ENCODE data around the gene SEMA3C. TPM values are rescaled to one million over a fixed set of nuclear protein-coding genes. Genes with fewer than 3 reads are reported as not detected.

Gene SEMA3C
- 232 TPM for total RNA-seq (2021; ENCODE audit: unreplicated experiment)
- 166 TPM for polyA plus RNA-seq (2012; ENCODE audit: insufficient read length)
- Bru-seq, nascent RNA = percentile 99 among the genes with signal in this experiment
- percentile 93 among the genes with signal in this experiment for BruChase-seq, experiment 1, labeled RNA remaining after a 2-hour chase
- percentile 94 among the genes with signal in this experiment for BruChase-seq, experiment 2, labeled RNA remaining after a 6-hour chase
- long read RNA-seq, full-length matches to known transcripts = 424 of 554 reads
- long read RNA-seq, partial matches to known transcripts = 44 of 554 reads
- long read RNA-seq, other reads (novel, unspliced or antisense) = 86 of 554 reads

- Histone ChIP-seq H3K4me3 (ENCODE audit: low read depth in 2 of 2, low read length in 2 of 2) (peak within 1 kb of the TSS; percentile 95 to 99), H3K9me3 (ENCODE audit: control insufficient read depth, insufficient read depth, low read depth, low read length) (no peaks in the 10 kb centered on the region), H3K36me3 (ENCODE audit: control insufficient read depth, insufficient read depth, low read length) (peaks cover 23% of the 10 kb centered on the region), H3K27me3 (ENCODE audit: control insufficient read depth, insufficient read depth, low read length) (no peaks in the 10 kb centered on the region), H3K27ac (ENCODE audit: low read length) (peak within 1 kb of the TSS; percentile 100), H3K4me1 (ENCODE audit: control insufficient read depth, insufficient read depth, low read length) (peaks cover 59% of the 10 kb centered on the region)
- peak; percentile 87 for ATAC-seq
- in situ Hi-C loops (cut with HindIII; ENCODE audit: low pct_unique_long_range_greater_than_20kb, low sequenced_read_pairs) = no loop called here
- ChIA-PET POLR2A (interaction anchor here (0.6 to 1.9 kb wide), 7 partner anchors 9 to 551 kb away, joined by 3 to 6 read pairs (median 4); no protein-coding TSS in a partner anchor), CTCF (interaction anchor here (0.6 to 2.9 kb wide), 4 partner anchors 179 to 551 kb away, joined by 3 to 15 read pairs (median 12); no protein-coding TSS in a partner anchor)
- intact Hi-C loops (cut with micrococcal nuclease; ENCODE audit: unreplicated experiment) = loop anchor here (2.0 to 5.0 kb wide), 3 partner anchors 220 to 553 kb away; no protein-coding TSS in a partner anchor
- peak; percentile 90 for DNase-seq (ENCODE audit: low read depth, low spot score)
- TF ChIP-seq CTCF (IDR thresholded peaks at IDR 0.05) (peak; percentile 22; the same call in 1 of the 2 replicates), POLR2AphosphoS5 (IDR thresholded peaks at IDR 0.05; ENCODE audit: low read depth, low read length) (peak; percentile 98), TCF7L2 (IDR thresholded peaks at IDR 0.05; ENCODE audit: low read depth, low read length) (peak; percentile 86), REST (IDR thresholded peaks at IDR 0.05; ENCODE audit: insufficient read depth in 1 of 2, low read depth in 2 of 2, low read length in 1 of 2) (0 out of 4 replicates have a peak, but pooled peaks have one; percentile 20 to 29), SIN3A (IDR thresholded peaks at IDR 0.05; ENCODE audit: borderline replicate concordance, insufficient read depth, low read depth, low read length) (peak; percentile 68; the same call in 1 of the 2 replicates)
- TSS peak; percentile 98 for BruUV-seq (replicated peaks)
Measured at GRCh38 chr7:80918909-80919721, at the start of gene SEMA3C. Gene SEMA3C (minus strand): TSS chr7:80919051. CDS start chr7:80916781, 2,270 bp downstream.

- ChIA-PET CTCF (no interaction called here), POLR2A (no interaction called here)
- in situ Hi-C loops (cut with HindIII; ENCODE audit: low pct_unique_long_range_greater_than_20kb, low sequenced_read_pairs) = no loop called here
- no TSS peak for BruUV-seq (replicated peaks)
- H3K4me3 ChIP-seq (ENCODE audit: low read depth in 2 of 2, low read length in 2 of 2) = no peak overlapping the region
- H3K27me3 ChIP-seq (ENCODE audit: control insufficient read depth, insufficient read depth, low read length) = no peaks in the 10 kb centered on the region
- intact Hi-C loops (cut with micrococcal nuclease; ENCODE audit: unreplicated experiment) = no loop called here
- H3K9me3 ChIP-seq (ENCODE audit: control insufficient read depth, insufficient read depth, low read depth, low read length) = no peaks in the 10 kb centered on the region
- no peak for TF ChIP-seq REST (IDR thresholded peaks at IDR 0.05; ENCODE audit: insufficient read depth in 1 of 2, low read depth in 2 of 2, low read length in 1 of 2)
- no peak for TF ChIP-seq CTCF (IDR thresholded peaks at IDR 0.05)
- no peak for TF ChIP-seq SIN3A (IDR thresholded peaks at IDR 0.05; ENCODE audit: borderline replicate concordance, insufficient read depth, low read depth, low read length)
- no peak for TF ChIP-seq TCF7L2 (IDR thresholded peaks at IDR 0.05; ENCODE audit: low read depth, low read length)
- TF ChIP-seq POLR2AphosphoS5 (IDR thresholded peaks at IDR 0.05; ENCODE audit: low read depth, low read length) = no peak
- H3K27ac ChIP-seq (ENCODE audit: low read length) = peak overlapping the region; percentile 30; the same call in 1 of the 2 replicates
- DNase-seq (ENCODE audit: low read depth, low spot score) (no peak), ATAC-seq (no peak)
- H3K4me1 ChIP-seq (ENCODE audit: control insufficient read depth, insufficient read depth, low read length) = no peaks in the 10 kb centered on the region
- H3K36me3 ChIP-seq (ENCODE audit: control insufficient read depth, insufficient read depth, low read length) = no peaks in the 10 kb centered on the region
Measured at GRCh38 chr7:80968606-80969005, 49.8 kb upstream of the SEMA3C start.

All from Panc1 (cell line).